Measurements from ENCODE around the gene KCNMA1. TPM values are rescaled to one million over a fixed set of nuclear protein-coding genes. Genes with fewer than 3 reads are reported as not detected.
A peak's percentile ranks its signal among the peaks of the same experiment; 100 is the strongest.

The KCNMA1 gene
- total RNA-seq, 1 donor from 2014 or later = 87.6 TPM

- Mint-ChIP-seq H3K36me3 (ENCODE audit: low read depth) (no peaks in the 10 kb centered on the region), H3K27ac (ENCODE audit: unreplicated experiment) (peak overlapping the region; percentile 78), H3K4me1 (ENCODE audit: low read depth) (peaks cover 54% of the 10 kb centered on the region), H3K4me3 (ENCODE audit: unreplicated experiment) (no peak overlapping the region), H3K9me3 (ENCODE audit: low read depth) (peaks cover 2% of the 10 kb centered on the region), H3K27me3 (ENCODE audit: low read depth) (no peaks in the 10 kb centered on the region)
- no peak for TF ChIP-seq CTCF (IDR thresholded peaks at IDR 0.05)
- no peak for DNase-seq (ENCODE audit: low spot score)
Measured at GRCh38 chr10:77231375-77231774, 406.2 kb downstream of the KCNMA1 start.

GRCh38 chr10:77230194-77230593 lies 407.4 kb downstream of the KCNMA1 start:
- H3K27me3 Mint-ChIP-seq (ENCODE audit: low read depth) = no peaks in the 10 kb centered on the region
- peaks cover 62% of the 10 kb centered on the region for H3K4me1 Mint-ChIP-seq (ENCODE audit: low read depth)
- peak overlapping the region; percentile 78 for H3K27ac Mint-ChIP-seq (ENCODE audit: unreplicated experiment)
- H3K36me3 Mint-ChIP-seq (ENCODE audit: low read depth) = no peaks in the 10 kb centered on the region
- DNase-seq (ENCODE audit: low spot score) = no peak
- TF ChIP-seq CTCF (IDR thresholded peaks at IDR 0.05) = no peak
- H3K4me3 Mint-ChIP-seq (ENCODE audit: unreplicated experiment) = no peak overlapping the region
- H3K9me3 Mint-ChIP-seq (ENCODE audit: low read depth) = peaks cover 2% of the 10 kb centered on the region

GRCh38 chr10:77229704-77230103 lies 407.9 kb downstream of the KCNMA1 start:
- no peak for TF ChIP-seq CTCF (IDR thresholded peaks at IDR 0.05)
- Mint-ChIP-seq H3K27me3 (ENCODE audit: low read depth) (no peaks in the 10 kb centered on the region), H3K36me3 (ENCODE audit: low read depth) (no peaks in the 10 kb centered on the region), H3K27ac (ENCODE audit: unreplicated experiment) (peak overlapping the region; percentile 78), H3K4me3 (ENCODE audit: unreplicated experiment) (no peak overlapping the region), H3K4me1 (ENCODE audit: low read depth) (peaks cover 57% of the 10 kb centered on the region), H3K9me3 (ENCODE audit: low read depth) (peaks cover 2% of the 10 kb centered on the region)
- DNase-seq (ENCODE audit: low spot score) = no peak

GRCh38 chr10:77228559-77228958 lies 409.0 kb downstream of the KCNMA1 start:
- TF ChIP-seq CTCF (IDR thresholded peaks at IDR 0.05) = no peak
- H3K27me3 Mint-ChIP-seq (ENCODE audit: low read depth) = no peaks in the 10 kb centered on the region
- H3K36me3 Mint-ChIP-seq (ENCODE audit: low read depth) = no peaks in the 10 kb centered on the region
- no peak for DNase-seq (ENCODE audit: low spot score)
- peaks cover 58% of the 10 kb centered on the region for H3K4me1 Mint-ChIP-seq (ENCODE audit: low read depth)
- H3K4me3 Mint-ChIP-seq (ENCODE audit: unreplicated experiment) = no peak overlapping the region
- H3K27ac Mint-ChIP-seq (ENCODE audit: unreplicated experiment) = no peak overlapping the region
- H3K9me3 Mint-ChIP-seq (ENCODE audit: low read depth) = peaks cover 2% of the 10 kb centered on the region

GRCh38 chr10:77226853-77227565 lies 410.6 kb downstream of the KCNMA1 start:
- Mint-ChIP-seq H3K27me3 (ENCODE audit: low read depth) (no peaks in the 10 kb centered on the region), H3K4me1 (ENCODE audit: low read depth) (peaks cover 60% of the 10 kb centered on the region), H3K9me3 (ENCODE audit: low read depth) (no peaks in the 10 kb centered on the region), H3K4me3 (ENCODE audit: unreplicated experiment) (no peak overlapping the region), H3K36me3 (ENCODE audit: low read depth) (no peaks in the 10 kb centered on the region), H3K27ac (ENCODE audit: unreplicated experiment) (peak overlapping the region; percentile 5)
- no peak for DNase-seq (ENCODE audit: low spot score)
- no peak for TF ChIP-seq CTCF (IDR thresholded peaks at IDR 0.05)

All from chondrocyte (in vitro differentiated cells).